CD4-positive, CD25-positive, alpha-beta regulatory T cell (primary cell): ENCODE results near the gene TELO2. TPM values are rescaled to one million over a fixed set of nuclear protein-coding genes. Genes with fewer than 3 reads are reported as not detected.

Experiments used
- ATAC-seq, 2 donors: fragments of 150-1000 bp; cut with Tn5 transposase; one replicate each; pipeline ENCODE4 v1.10.0; 2021; ENCODE audit warnings: low read depth in 2 of 2, moderate number of reproducible peaks in 2 of 2, moderate library complexity in 1 of 2
- DNase-seq, 3 donors: peaks; one replicate each; pipeline versions ENCODE4 v3.0.0 to v3.0.0-alpha.2; 2012 to 2022; ENCODE audit warnings: mixed read lengths in 1 of 3
- H3K27ac ChIP-seq: one replicate; pipeline ENCODE4 v1.7.0; 2013; ENCODE audit warnings: mild to moderate bottlenecking, low read length; ENCODE audit not compliant: insufficient read depth, poor library complexity, severe bottlenecking
- H3K27me3 ChIP-seq: one replicate; pipeline ENCODE4 v1.7.0; 2013; ENCODE audit warnings: low read length; ENCODE audit not compliant: control insufficient read depth, insufficient read depth
- H3K36me3 ChIP-seq: one replicate; pipeline ENCODE4 v1.7.0; 2013; ENCODE audit warnings: mild to moderate bottlenecking, low read length, moderate library complexity; ENCODE audit not compliant: control insufficient read depth, insufficient read depth
- H3K4me1 ChIP-seq: 2 replicates; pipeline ENCODE4 v1.7.0; 2013; ENCODE audit warnings: mild to moderate bottlenecking, low read length; ENCODE audit not compliant: insufficient read depth, control insufficient read depth, poor library complexity, severe bottlenecking
- H3K4me3 ChIP-seq: one replicate; pipeline ENCODE4 v1.7.0; 2013; ENCODE audit warnings: low read depth, mild to moderate bottlenecking, low read length, moderate library complexity
- H3K9me3 ChIP-seq, 2 experiments: 1 replicate in 1 of 2; 2 replicates in 1 of 2; pipeline ENCODE4 v1.7.0; 2013; ENCODE audit warnings: low read length in 2 of 2, mild to moderate bottlenecking in 1 of 2, moderate library complexity in 1 of 2; ENCODE audit not compliant: control insufficient read depth in 2 of 2
- H3K27ac Mint-ChIP-seq, 3 donors: one replicate each; pipeline ENCODE4 v1.8.0; 2020 to 2022; ENCODE audit warnings: mild to moderate bottlenecking in 3 of 3, mixed read lengths in 3 of 3, moderate library complexity in 2 of 3
- H3K27me3 Mint-ChIP-seq: one replicate; pipeline ENCODE4 v1.8.0; 2022; ENCODE audit warnings: mild to moderate bottlenecking, mixed read lengths
- H3K36me3 Mint-ChIP-seq: one replicate; pipeline ENCODE4 v1.8.0; 2020; ENCODE audit warnings: mixed read lengths
- H3K4me1 Mint-ChIP-seq, 4 donors: one replicate each; pipeline ENCODE4 v1.8.0; 2020 to 2022; ENCODE audit warnings: mixed read lengths in 4 of 4, mild to moderate bottlenecking in 1 of 4
- H3K4me3 Mint-ChIP-seq, 4 donors: one replicate each; pipeline ENCODE4 v1.8.0; 2020 to 2022; ENCODE audit warnings: mild to moderate bottlenecking in 4 of 4, mixed read lengths in 4 of 4, moderate library complexity in 3 of 4
- H3K9me3 Mint-ChIP-seq, 7 donors: one replicate each; pipeline ENCODE4 v1.8.0; 2020 to 2022; ENCODE audit warnings: mixed read lengths in 7 of 7, mild to moderate bottlenecking in 3 of 7, moderate library complexity in 2 of 7
- polyA plus RNA-seq, 4 donors: library from polyadenylated mRNA; unstranded; fragments of 300-500 nt; fragmentation: Illumina TruSeq; gene quantifications; one replicate each; pipeline ENCODE4 v1.2.3, GENCODE V29; 2021
- total RNA-seq: library from RNA; stranded (reverse); gene quantifications from one replicate; pipeline ENCODE4 v1.2.3, GENCODE V29; 2022

TELO2 gene
- total and polyA plus RNA-seq, 5 donors from 2014 or later = 9.1 to 27.4 (median 12.0) TPM

- Histone ChIP-seq H3K36me3 (peaks cover 17% of the 10 kb centered on the region), H3K27me3 (no peaks in the 10 kb centered on the region), H3K27ac (no peak overlapping the region), H3K9me3 (no peaks in the 10 kb centered on the region), H3K4me3 (no peak overlapping the region), H3K4me1 (no peaks in the 10 kb centered on the region)
- Mint-ChIP-seq H3K4me3 (no peak overlapping the region), H3K4me1 (peaks cover 0 to under 1% (median 0%) of the 10 kb centered on the region in 4 donors), H3K36me3 (peaks cover 4% of the 10 kb centered on the region), H3K27me3 (no peaks in the 10 kb centered on the region), H3K27ac (no peak overlapping the region), H3K9me3 (peaks cover 0 to 1% (median 0%) of the 10 kb centered on the region in 7 donors)
- DNase-seq (no peak), ATAC-seq (no peak)
Measured at GRCh38 chr16:1459967-1460366, 33.2 kb upstream of the TELO2 start.

- no peak for ATAC-seq
- Mint-ChIP-seq H3K4me3 (no peak overlapping the region), H3K4me1 (peaks cover 0 to 3% (median 0%) of the 10 kb centered on the region in 4 donors), H3K9me3 (peaks cover 0 to 1% (median 0%) of the 10 kb centered on the region in 7 donors), H3K27ac (no peak overlapping the region), H3K27me3 (no peaks in the 10 kb centered on the region), H3K36me3 (peaks cover 4% of the 10 kb centered on the region)
- no peaks in the 10 kb centered on the region for H3K27me3 ChIP-seq
- H3K9me3 ChIP-seq = no peaks in the 10 kb centered on the region
- no peak overlapping the region for H3K4me3 ChIP-seq
- no peak overlapping the region for H3K27ac ChIP-seq
- DNase-seq = no peak
- peaks cover 12% of the 10 kb centered on the region for H3K36me3 ChIP-seq
- H3K4me1 ChIP-seq = no peaks in the 10 kb centered on the region
Measured at GRCh38 chr16:1460602-1461138, 32.5 kb upstream of the TELO2 start.

GRCh38 chr16:1461146-1461545 is 32.0 kb upstream of the TELO2 start:
- ATAC-seq (no peak), DNase-seq (no peak)
- peaks cover 10% of the 10 kb centered on the region for H3K36me3 ChIP-seq
- Mint-ChIP-seq H3K27ac (no peak overlapping the region), H3K4me3 (no peak overlapping the region), H3K9me3 (peaks cover 0 to 1% (median 0%) of the 10 kb centered on the region in 7 donors), H3K27me3 (no peaks in the 10 kb centered on the region), H3K4me1 (peaks cover 0 to 3% (median 0%) of the 10 kb centered on the region in 4 donors), H3K36me3 (peaks cover 4% of the 10 kb centered on the region)
- H3K27ac ChIP-seq = no peak overlapping the region
- no peaks in the 10 kb centered on the region for H3K27me3 ChIP-seq
- no peaks in the 10 kb centered on the region for H3K9me3 ChIP-seq
- H3K4me1 ChIP-seq = no peaks in the 10 kb centered on the region
- H3K4me3 ChIP-seq = no peak overlapping the region

DNA sequence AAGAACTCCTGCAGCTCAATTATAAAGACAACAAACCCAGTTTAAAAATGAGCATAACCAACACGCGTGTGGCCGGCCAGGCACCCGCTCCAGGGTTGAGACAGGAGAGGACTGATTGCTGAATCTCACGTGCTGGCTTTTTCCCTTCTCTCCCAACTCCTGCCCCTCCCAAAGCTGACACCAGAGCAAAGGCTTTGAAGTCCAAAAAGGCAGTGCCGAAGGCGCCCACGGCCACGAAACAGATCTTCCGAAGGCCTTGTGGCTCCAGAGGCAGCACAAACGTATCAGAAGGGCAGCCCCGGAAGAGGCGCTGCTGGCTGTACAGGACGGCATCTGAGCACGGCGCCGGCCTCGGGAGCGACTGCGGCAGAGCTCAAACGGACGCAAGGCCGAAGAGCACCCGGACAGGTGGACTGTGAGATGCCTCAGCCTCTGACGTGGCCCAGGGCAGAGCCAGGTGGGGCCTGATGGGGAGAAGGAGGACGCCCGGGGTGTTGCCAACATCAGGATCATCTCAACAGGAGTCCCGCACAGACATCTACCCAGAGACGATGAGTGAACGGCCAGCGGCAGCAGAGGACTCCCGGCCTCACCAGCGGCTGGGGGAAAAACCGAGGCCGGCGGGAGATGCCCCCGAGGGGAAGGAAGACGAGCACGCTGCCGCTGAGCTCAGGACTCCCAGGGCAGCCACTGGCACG is 28.8 kb upstream of the TELO2 start:
- Histone ChIP-seq H3K27me3 (no peaks in the 10 kb centered on the region), H3K27ac (no peak overlapping the region), H3K4me3 (no peak overlapping the region), H3K36me3 (peaks cover 6% of the 10 kb centered on the region), H3K9me3 (no peaks in the 10 kb centered on the region), H3K4me1 (no peaks in the 10 kb centered on the region)
- ATAC-seq (no peak), DNase-seq (no peak)
- Mint-ChIP-seq H3K27me3 (no peaks in the 10 kb centered on the region), H3K36me3 (peaks cover 4% of the 10 kb centered on the region), H3K4me3 (no peak overlapping the region), H3K4me1 (peaks cover 0 to 14% (median 0%) of the 10 kb centered on the region in 4 donors), H3K27ac (no peak overlapping the region), H3K9me3 (peaks cover 0 to 1% (median 0%) of the 10 kb centered on the region in 7 donors)

DNA sequence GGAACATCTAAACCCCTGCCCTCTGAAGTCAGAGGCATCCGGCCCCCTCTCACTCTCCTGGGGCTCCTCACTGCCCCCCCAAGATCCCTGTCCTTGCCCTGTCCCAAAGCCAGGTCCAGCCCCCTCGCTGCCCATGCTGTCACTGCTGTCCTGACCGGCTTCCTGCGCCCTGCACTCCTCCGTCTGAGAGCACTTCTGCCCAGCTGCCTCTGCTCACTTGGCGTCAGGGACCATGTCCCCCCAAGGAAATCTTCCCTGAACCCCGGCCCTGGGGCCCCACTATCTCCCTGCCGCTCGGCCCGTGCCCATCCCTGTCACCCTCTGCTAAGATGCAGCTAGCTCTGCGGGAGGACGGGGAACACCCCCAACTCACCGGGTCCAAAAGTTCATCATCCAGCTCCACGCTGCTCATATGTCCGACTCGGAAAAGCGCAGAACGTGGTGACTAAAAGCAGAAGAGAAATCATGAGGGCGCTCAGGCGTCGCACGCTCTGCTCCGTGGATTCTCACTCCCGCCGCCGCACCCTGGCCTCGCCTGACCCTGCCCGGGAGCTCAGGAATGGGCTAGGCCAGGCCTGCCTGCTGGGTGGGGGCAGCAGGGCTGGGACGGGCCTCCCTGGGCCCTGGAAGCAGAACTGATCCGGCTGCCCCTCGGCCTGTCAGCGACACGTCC is 28.1 kb upstream of the TELO2 start:
- Histone ChIP-seq H3K4me1 (no peaks in the 10 kb centered on the region), H3K9me3 (no peaks in the 10 kb centered on the region), H3K27me3 (no peaks in the 10 kb centered on the region), H3K27ac (no peak overlapping the region), H3K4me3 (no peak overlapping the region), H3K36me3 (peaks cover 6% of the 10 kb centered on the region)
- Mint-ChIP-seq H3K4me3 (no peak overlapping the region), H3K4me1 (peaks cover 0 to 20% (median 4%) of the 10 kb centered on the region in 4 donors), H3K36me3 (peaks cover 4% of the 10 kb centered on the region), H3K27ac (no peak overlapping the region), H3K27me3 (no peaks in the 10 kb centered on the region), H3K9me3 (no peaks in the 10 kb centered on the region)
- no peak for DNase-seq
- ATAC-seq = no peak

GRCh38 chr16:1465567-1465915 is 27.6 kb upstream of the TELO2 start:
- no peaks in the 10 kb centered on the region for H3K9me3 Mint-ChIP-seq
- H3K27me3 Mint-ChIP-seq = no peaks in the 10 kb centered on the region
- peaks cover 0 to 23% (median 4%) of the 10 kb centered on the region in 4 donors for H3K4me1 Mint-ChIP-seq
- ATAC-seq (no peak), DNase-seq (no peak)
- Histone ChIP-seq H3K27ac (no peak overlapping the region), H3K27me3 (no peaks in the 10 kb centered on the region), H3K36me3 (peaks cover 6% of the 10 kb centered on the region), H3K9me3 (no peaks in the 10 kb centered on the region), H3K4me3 (no peak overlapping the region), H3K4me1 (no peaks in the 10 kb centered on the region)
- peaks cover 4% of the 10 kb centered on the region for H3K36me3 Mint-ChIP-seq
- no peak overlapping the region for H3K4me3 Mint-ChIP-seq
- no peak overlapping the region for H3K27ac Mint-ChIP-seq

GRCh38 chr16:1466054-1466453 is 27.1 kb upstream of the TELO2 start:
- H3K4me3 ChIP-seq = no peak overlapping the region
- no peaks in the 10 kb centered on the region for H3K27me3 Mint-ChIP-seq
- H3K4me1 ChIP-seq = no peaks in the 10 kb centered on the region
- H3K4me1 Mint-ChIP-seq = peaks cover 0 to 28% (median 4%) of the 10 kb centered on the region in 4 donors
- no peak overlapping the region for H3K27ac ChIP-seq
- no peaks in the 10 kb centered on the region for H3K27me3 ChIP-seq
- no peaks in the 10 kb centered on the region for H3K9me3 Mint-ChIP-seq
- peaks cover 6% of the 10 kb centered on the region for H3K36me3 ChIP-seq
- H3K9me3 ChIP-seq = no peaks in the 10 kb centered on the region
- H3K27ac Mint-ChIP-seq = no peak overlapping the region
- ATAC-seq (no peak), DNase-seq (no peak)
- peaks cover 4% of the 10 kb centered on the region for H3K36me3 Mint-ChIP-seq
- no peak overlapping the region for H3K4me3 Mint-ChIP-seq
